Ishikawa (cell line): Measurements from ENCODE around the gene RGL1.

Experiments used
- CEBPB ChIP-seq: IDR thresholded peaks from 2 replicates; pipeline ENCODE4 v1.6.1; 2012
- CREB1 ChIP-seq: IDR thresholded peaks from 2 replicates; pipeline ENCODE4 v1.6.1; 2012; ENCODE audit warnings: low read depth
- EGR1 ChIP-seq: IDR thresholded peaks from 2 replicates; pipeline ENCODE4 v1.6.1; 2012
- EP300 ChIP-seq: IDR thresholded peaks from 2 replicates; pipeline ENCODE4 v1.6.1; 2012; ENCODE audit warnings: borderline replicate concordance
- FOXM1 ChIP-seq: IDR thresholded peaks from 2 replicates; pipeline ENCODE4 v1.6.1; 2012; ENCODE audit warnings: low read depth, borderline replicate concordance
- MAX ChIP-seq: IDR thresholded peaks from 2 replicates; pipeline ENCODE4 v1.6.1; 2012
- NFIC ChIP-seq: IDR thresholded peaks from 2 replicates; pipeline ENCODE4 v1.6.1; 2012
- RAD21 ChIP-seq: IDR thresholded peaks from 2 replicates; pipeline ENCODE4 v1.6.1; 2012; ENCODE audit warnings: low read depth
- REST ChIP-seq: IDR thresholded peaks from 2 replicates; pipeline ENCODE4 v1.6.1; 2012; ENCODE audit warnings: low read depth, mild to moderate bottlenecking
- TAF1 ChIP-seq: IDR thresholded peaks from 2 replicates; pipeline ENCODE4 v1.6.1; 2012; ENCODE audit warnings: low read depth, mild to moderate bottlenecking
- TCF12 ChIP-seq: IDR thresholded peaks from 2 replicates; pipeline ENCODE4 v1.6.1; 2012; ENCODE audit warnings: low read depth
- TEAD4 ChIP-seq: IDR thresholded peaks from 2 replicates; pipeline ENCODE4 v1.6.1; 2012
- USF1 ChIP-seq: IDR thresholded peaks from 2 replicates; pipeline ENCODE4 v1.6.1; 2012
- YY1 ChIP-seq: IDR thresholded peaks from 2 replicates; pipeline ENCODE4 v1.6.1; 2012; ENCODE audit warnings: low read depth
- ZBTB7A ChIP-seq: IDR thresholded peaks from 2 replicates; pipeline ENCODE4 v1.6.1; 2012; ENCODE audit warnings: low read depth

The RGL1 gene

GRCh38 chr1:183893561-183894289, 88.8 kb downstream of the RGL1 start:
- no peak for TF ChIP-seq USF1
- TF ChIP-seq EGR1: no peak
- no peak for TF ChIP-seq CEBPB
- no peak for TF ChIP-seq MAX
- no peak for TF ChIP-seq REST
- TF ChIP-seq RAD21: no peak
- no peak for TF ChIP-seq ZBTB7A
- TF ChIP-seq TAF1: no peak
- TF ChIP-seq FOXM1: no peak
- no peak for TF ChIP-seq NFIC
- no peak for TF ChIP-seq TEAD4
- TF ChIP-seq TCF12: no peak
- no peak for TF ChIP-seq EP300
- no peak for TF ChIP-seq YY1
- no peak for TF ChIP-seq CREB1

- no peak for TF ChIP-seq TEAD4
- no peak for TF ChIP-seq TCF12
- TF ChIP-seq CEBPB: no peak
- TF ChIP-seq ZBTB7A: no peak
- TF ChIP-seq EP300: no peak
- TF ChIP-seq EGR1: no peak
- no peak for TF ChIP-seq NFIC
- TF ChIP-seq YY1: no peak
- TF ChIP-seq CREB1: no peak
These were observed 89.3 kb downstream of the RGL1 start for GRCh38 chr1:183894290-183894565.

- TF ChIP-seq CEBPB (no peak), EP300 (no peak), NFIC (no peak), TCF12 (no peak), ZBTB7A (no peak)
These were observed 91.6 kb downstream of the RGL1 start for GRCh38 chr1:183896466-183897048.

GRCh38 chr1:183898001-183898396, 93.1 kb downstream of the RGL1 start:
- TF ChIP-seq CREB1 (no peak), FOXM1 (no peak), USF1 (no peak), TAF1 (no peak), RAD21 (no peak), TEAD4 (no peak), TCF12 (no peak), CEBPB (no peak), EP300 (no peak)

GRCh38 chr1:183898610-183899009, 93.7 kb downstream of the RGL1 start:
- TF ChIP-seq CREB1 (no peak), ZBTB7A (no peak), CEBPB (no peak), REST (no peak), RAD21 (no peak), FOXM1 (no peak), MAX (no peak), YY1 (no peak), TEAD4 (no peak), USF1 (no peak), EGR1 (no peak), EP300 (no peak), TCF12 (no peak), NFIC (no peak), TAF1 (no peak)
